Measurements from ENCODE around the gene PLSCR1.

The PLSCR1 gene

GRCh38 chr3:146529021-146529420 lies 15.4 kb downstream of the PLSCR1 start:
- Histone ChIP-seq H3K27me3 (ENCODE audit: insufficient read depth, poor library complexity, severe bottlenecking) (no peaks in the 10 kb centered on the region), H3K27ac (replicated peaks) (no peak overlapping the region), H3K4me3 (replicated peaks; ENCODE audit: insufficient read depth, low read length) (no peak overlapping the region)
- no peak for DNase-seq (ENCODE audit: low read depth in 1 of 2, low spot score in 1 of 2)
- TF ChIP-seq CTCF (IDR thresholded peaks at IDR 0.05; ENCODE audit: insufficient read depth, low read length), result no peak
- no peak for TF ChIP-seq REST (IDR thresholded peaks at IDR 0.05; ENCODE audit: insufficient replicate concordance, low read depth)
- TF ChIP-seq GABPA (IDR thresholded peaks at IDR 0.05; ENCODE audit: low read depth), result no peak
- TF ChIP-seq SPI1 (IDR thresholded peaks at IDR 0.05; ENCODE audit: borderline replicate concordance, low read depth), result no peak
- TF ChIP-seq POLR2AphosphoS5 (IDR thresholded peaks at IDR 0.05; ENCODE audit: low read depth), result no peak

- no peak for DNase-seq (ENCODE audit: low read depth in 1 of 2, low spot score in 1 of 2)
- Histone ChIP-seq H3K4me3 (replicated peaks; ENCODE audit: insufficient read depth, low read length) (no peak overlapping the region), H3K27ac (replicated peaks) (no peak overlapping the region), H3K27me3 (ENCODE audit: insufficient read depth, poor library complexity, severe bottlenecking) (no peaks in the 10 kb centered on the region)
- TF ChIP-seq POLR2AphosphoS5 (IDR thresholded peaks at IDR 0.05; ENCODE audit: low read depth) (no peak), SPI1 (IDR thresholded peaks at IDR 0.05; ENCODE audit: borderline replicate concordance, low read depth) (no peak), REST (IDR thresholded peaks at IDR 0.05; ENCODE audit: insufficient replicate concordance, low read depth) (no peak), GABPA (IDR thresholded peaks at IDR 0.05; ENCODE audit: low read depth) (no peak), CTCF (IDR thresholded peaks at IDR 0.05; ENCODE audit: insufficient read depth, low read length) (no peak)
Observed at GRCh38 chr3:146524961-146525360, 19.4 kb downstream of the PLSCR1 start.

GRCh38 chr3:146523531-146523930 lies 20.9 kb downstream of the PLSCR1 start:
- no peak overlapping the region for H3K27ac ChIP-seq (replicated peaks)
- H3K4me3 ChIP-seq (replicated peaks; ENCODE audit: insufficient read depth, low read length), result no peak overlapping the region
- DNase-seq (ENCODE audit: low read depth in 1 of 2, low spot score in 1 of 2), result no peak

More at GRCh38 chr3:146523531-146523930, 20.9 kb downstream of the PLSCR1 start:
- TF ChIP-seq POLR2AphosphoS5 (IDR thresholded peaks at IDR 0.05; ENCODE audit: low read depth) (no peak), SPI1 (IDR thresholded peaks at IDR 0.05; ENCODE audit: borderline replicate concordance, low read depth) (no peak), CTCF (IDR thresholded peaks at IDR 0.05; ENCODE audit: insufficient read depth, low read length) (no peak), REST (IDR thresholded peaks at IDR 0.05; ENCODE audit: insufficient replicate concordance, low read depth) (no peak), GABPA (IDR thresholded peaks at IDR 0.05; ENCODE audit: low read depth) (no peak)
- H3K27me3 ChIP-seq (ENCODE audit: insufficient read depth, poor library complexity, severe bottlenecking), result no peaks in the 10 kb centered on the region

Measured in HL-60 (cell line).